Tibial nerve (tissue), 4 donors: ENCODE data around the gene EPS8L1. TPM values are rescaled to one million over a fixed set of nuclear protein-coding genes. Genes with fewer than 3 reads are reported as not detected.

Experiments
- DNase-seq, 2 donors: peaks; one replicate each; pipeline ENCODE4 v3.0.0-alpha.2; 2019; ENCODE audit warnings: low spot score in 2 of 2
- H3K27ac ChIP-seq, 4 donors: fragments of 200-600 bp; sonication (generic) in 3 of 4; one replicate each; pipeline ENCODE4 v1.5.1; 2017 to 2019; ENCODE audit warnings: mild to moderate bottlenecking in 1 of 4
- H3K27me3 ChIP-seq, 2 donors: fragments of 200-600 bp; sonication (generic) in 1 of 2; one replicate each; pipeline versions ENCODE4 v1.5.1 to v1.6.0; 2017 to 2019
- H3K36me3 ChIP-seq, 3 donors: fragments of 200-600 bp; sonication (generic); one replicate each; pipeline ENCODE4 v1.5.1; 2018 to 2019
- H3K4me1 ChIP-seq, 4 donors: fragments of 200-600 bp; sonication (generic) in 3 of 4; one replicate each; pipeline ENCODE4 v1.5.1; 2017 to 2019
- H3K4me3 ChIP-seq, 4 donors: fragments of 200-600 bp; sonication (generic) in 3 of 4; one replicate each; pipeline ENCODE4 v1.5.1; 2017 to 2019; ENCODE audit warnings: mild to moderate bottlenecking in 1 of 4, moderate library complexity in 1 of 4
- H3K9me3 ChIP-seq, 4 donors: fragments of 200-600 bp; sonication (generic) in 3 of 4; one replicate each; pipeline ENCODE4 v1.5.1; 2017 to 2019
- CTCF ChIP-seq, 5 experiments: fragments of 200-600 bp in 3 of 5; fragments of 450-650 bp in 2 of 5; sonication (generic) in 3 of 5; IDR thresholded peaks; one replicate each; pipeline ENCODE4 v1.5.1; 2016 to 2019; ENCODE audit warnings: antibody characterized with exemption in 5 of 5, mild to moderate bottlenecking in 3 of 5, moderate library complexity in 2 of 5
- EP300 ChIP-seq, 2 donors: sonication (generic); formaldehyde crosslinking; IDR thresholded peaks; one replicate each; pipeline ENCODE4 v1.6.1; 2017; ENCODE audit warnings: antibody characterized with exemption in 2 of 2, mild to moderate bottlenecking in 1 of 2
- POLR2A ChIP-seq, 2 donors: fragments of 450-650 bp; IDR thresholded peaks; one replicate each; pipeline ENCODE4 v1.6.1; 2017; ENCODE audit warnings: antibody characterized with exemption in 2 of 2, mild to moderate bottlenecking in 2 of 2, moderate library complexity in 2 of 2
- WGBS, 2 donors: methylation state at CpG; one replicate each; pipeline ENCODE4 v1.1.5; 2018; 5-methylcytosine and 5-hydroxymethylcytosine counted together
- total RNA-seq, 4 donors: library from RNA; depleted of rRNA; stranded (reverse); fragments of >200 nt; gene quantifications; one replicate each; pipeline ENCODE4 v1.1.0, GENCODE V29; 2016

Gene EPS8L1
- total RNA-seq, 4 donors from 2014 or later: 0.44 to 1.2 TPM; not detected in 2

- Histone ChIP-seq H3K27me3 (no peaks in the 10 kb centered on the region), H3K4me3 (no peak overlapping the region), H3K27ac (no peak overlapping the region), H3K9me3 (no peaks in the 10 kb centered on the region), H3K36me3 (peaks cover 0 to 46% (median 0%) of the 10 kb centered on the region in 3 donors), H3K4me1 (peaks cover 0 to 30% (median 16%) of the 10 kb centered on the region in 4 donors)
- TF ChIP-seq POLR2A (IDR thresholded peaks at IDR 0.05) (no peak), EP300 (IDR thresholded peaks at IDR 0.05) (no peak), CTCF (IDR thresholded peaks at IDR 0.05) (no peak)
- WGBS, 2 donors: 79 to 82% methylated on average over 17 to 20 of the region's 20 CpGs
- DNase-seq: no peak
These were observed 34.0 kb downstream of the EPS8L1 start for GRCh38 chr19:55109527-55110291.

GRCh38 chr19:55111238-55111831, 35.7 kb downstream of the EPS8L1 start:
- H3K27me3 ChIP-seq: no peaks in the 10 kb centered on the region
- WGBS, 2 donors: 69 to 75% methylated on average over 21 of the region's 21 CpGs
- H3K27ac ChIP-seq: peak overlapping the region in 3 of 4 donors; percentile 48 to 95 (median 82)
- peaks cover 0 to 46% (median 31%) of the 10 kb centered on the region in 4 donors for H3K4me1 ChIP-seq
- no peaks in the 10 kb centered on the region for H3K9me3 ChIP-seq
- TF ChIP-seq POLR2A (IDR thresholded peaks at IDR 0.05): no peak
- TF ChIP-seq EP300 (IDR thresholded peaks at IDR 0.05): no peak
- TF ChIP-seq CTCF (IDR thresholded peaks at IDR 0.05): no peak
- peaks cover 0 to 39% (median 0%) of the 10 kb centered on the region in 3 donors for H3K36me3 ChIP-seq
- no peak overlapping the region for H3K4me3 ChIP-seq
- DNase-seq: no peak

- Histone ChIP-seq H3K4me3 (no peak overlapping the region), H3K9me3 (no peaks in the 10 kb centered on the region), H3K27ac (peak overlapping the region; percentile 68 to 95 (median 86)), H3K36me3 (peaks cover 0 to 31% (median 0%) of the 10 kb centered on the region in 3 donors), H3K27me3 (no peaks in the 10 kb centered on the region), H3K4me1 (peaks cover 0 to 51% (median 32%) of the 10 kb centered on the region in 4 donors)
- no peak for DNase-seq
- WGBS, 2 donors: 91 to 93% methylated on average over 19 to 25 of the region's 25 CpGs
- no peak for TF ChIP-seq POLR2A (IDR thresholded peaks at IDR 0.05)
- no peak for TF ChIP-seq CTCF (IDR thresholded peaks at IDR 0.05)
- no peak for TF ChIP-seq EP300 (IDR thresholded peaks at IDR 0.05)
These were observed 36.6 kb downstream of the EPS8L1 start for GRCh38 chr19:55112246-55112776.

GRCh38 chr19:55112777-55113569, 37.3 kb downstream of the EPS8L1 start:
- H3K9me3 ChIP-seq: no peaks in the 10 kb centered on the region
- peaks cover 0 to 52% (median 32%) of the 10 kb centered on the region in 4 donors for H3K4me1 ChIP-seq
- DNase-seq: no peak
- peaks cover 0 to 31% (median 0%) of the 10 kb centered on the region in 3 donors for H3K36me3 ChIP-seq
- no peak overlapping the region for H3K4me3 ChIP-seq
- no peaks in the 10 kb centered on the region for H3K27me3 ChIP-seq
- peak overlapping the region; percentile 68 to 95 (median 86) for H3K27ac ChIP-seq
- 53 to 59% methylated on average over 13 to 22 of the region's 23 CpGs for WGBS, 2 donors
- TF ChIP-seq CTCF (IDR thresholded peaks at IDR 0.05) (no peak), EP300 (IDR thresholded peaks at IDR 0.05) (no peak), POLR2A (IDR thresholded peaks at IDR 0.05) (no peak)
